GOT3 (cell line): Measurements from ENCODE around the gene PRF1.
"Not testable (repeated sequence)": the region's sequence is repeated elsewhere in the genome, so short reads cannot be mapped to it uniquely, and the experiment has no call there.

Source experiments
- DNase-seq: peaks from one replicate; lab custom pipeline; 2025; ENCODE audit warnings: mixed read lengths; lab: John Stamatoyannopoulos, UW

The PRF1 gene

GRCh38 chr10:70617798-70618568, 15.4 kb upstream of the PRF1 start:
- DNase-seq: no peak

GRCh38 chr10:70616761-70617160, 14.2 kb upstream of the PRF1 start:
- no peak for DNase-seq

GRCh38 chr10:70615784-70616522, 13.4 kb upstream of the PRF1 start:
- DNase-seq: no peak

- no peak for DNase-seq
These were observed 12.7 kb upstream of the PRF1 start for GRCh38 chr10:70615211-70615610.

- not testable (repeated sequence) for DNase-seq
These were observed 11.8 kb upstream of the PRF1 start for GRCh38 chr10:70614364-70614763.

GRCh38 chr10:70613941-70614340, 11.4 kb upstream of the PRF1 start:
- DNase-seq: no peak

- DNase-seq: no peak
These were observed 5.4 kb upstream of the PRF1 start for GRCh38 chr10:70607936-70608335.

- DNase-seq: no peak
These were observed 2.6 kb upstream of the PRF1 start for GRCh38 chr10:70605161-70605560.

- no peak for DNase-seq
These were observed 1.6 kb upstream of the PRF1 start for GRCh38 chr10:70604106-70604505.

GRCh38 chr10:70603449-70603801, 884 bp upstream of the PRF1 start:
- no peak for DNase-seq

GRCh38 chr10:70601746-70602145, 795 bp downstream of the PRF1 start:
- DNase-seq: no peak

- no peak for DNase-seq
These were observed 1.8 kb downstream of the PRF1 start for GRCh38 chr10:70600512-70601395.

- no peak for DNase-seq
These were observed 2.8 kb downstream of the PRF1 start for GRCh38 chr10:70599791-70600190.

- no peak for DNase-seq
These were observed 3.2 kb downstream of the PRF1 start for GRCh38 chr10:70599319-70599718.

GRCh38 chr10:70598857-70599295, 3.7 kb downstream of the PRF1 start:
- DNase-seq: no peak

- DNase-seq: no peak
These were observed 4.4 kb downstream of the PRF1 start for GRCh38 chr10:70597856-70598815.

GRCh38 chr10:70596860-70597809, 5.4 kb downstream of the PRF1 start:
- DNase-seq: no peak

GRCh38 chr10:70596110-70596798, 6.3 kb downstream of the PRF1 start:
- no peak for DNase-seq

- no peak for DNase-seq
These were observed 7.0 kb downstream of the PRF1 start for GRCh38 chr10:70595566-70596016.
